Tongue (tissue), 2 donors: ENCODE measurements around the gene PIK3R6. TPM values are rescaled to one million over a fixed set of nuclear protein-coding genes. Genes with fewer than 3 reads are reported as not detected.

Experiments used
- DNase-seq: peaks from one replicate; pipeline ENCODE4 v3.0.0-alpha.2; 2015
- total RNA-seq: library from RNA; depleted of rRNA; stranded (reverse); fragments of >200 nt; gene quantifications from one replicate; pipeline ENCODE4 v1.2.3, GENCODE V29; 2014

Gene PIK3R6
- total RNA-seq, 1 donor from 2014 or later, result 1.6 TPM

GRCh38 chr17:8849311-8850041, 18.0 kb downstream of the PIK3R6 start:
- DNase-seq, result no peak

DNA sequence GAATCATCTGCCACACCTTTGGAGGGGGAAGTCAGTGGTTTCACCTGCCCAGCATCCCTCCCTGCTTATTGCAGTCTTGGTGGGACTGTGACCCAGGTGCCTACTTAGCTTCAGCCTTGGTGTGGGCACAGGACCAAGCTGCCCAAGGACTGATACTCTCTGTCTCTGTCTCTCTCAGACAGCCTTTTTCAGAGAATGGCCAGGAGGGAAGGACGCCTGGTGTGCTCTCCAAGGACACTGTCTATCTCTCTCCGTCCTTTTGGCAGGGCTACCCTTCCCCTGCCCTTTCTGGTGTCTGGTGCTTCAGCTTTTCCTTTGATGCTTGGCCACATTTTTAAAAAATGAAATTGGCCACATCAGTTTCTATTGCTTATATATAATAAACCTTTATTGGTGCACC, 19.6 kb downstream of the PIK3R6 start:
- DNase-seq, result no peak

DNA sequence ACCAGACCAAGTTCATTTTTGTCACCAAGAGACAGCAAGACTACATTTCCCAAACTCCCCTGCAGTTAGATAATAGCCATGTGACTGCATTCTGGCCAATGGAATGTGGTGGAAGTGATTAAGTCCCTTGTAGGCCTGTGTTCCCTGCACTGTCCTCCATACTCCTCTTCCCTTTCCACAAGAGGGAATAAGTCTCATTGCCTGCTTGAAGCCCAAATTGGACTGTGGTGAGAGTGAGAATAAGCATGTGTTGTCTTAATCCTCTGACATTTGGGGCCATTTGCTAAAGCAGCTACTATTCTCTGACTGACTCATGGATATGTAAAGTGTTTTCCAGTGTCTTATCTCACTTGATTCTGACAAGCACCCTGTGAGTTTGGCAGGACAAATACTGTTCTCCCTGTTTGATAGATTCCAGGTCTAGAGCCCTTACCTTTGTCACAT, 20.7 kb downstream of the PIK3R6 start:
- DNase-seq, result peak; percentile 44

DNA sequence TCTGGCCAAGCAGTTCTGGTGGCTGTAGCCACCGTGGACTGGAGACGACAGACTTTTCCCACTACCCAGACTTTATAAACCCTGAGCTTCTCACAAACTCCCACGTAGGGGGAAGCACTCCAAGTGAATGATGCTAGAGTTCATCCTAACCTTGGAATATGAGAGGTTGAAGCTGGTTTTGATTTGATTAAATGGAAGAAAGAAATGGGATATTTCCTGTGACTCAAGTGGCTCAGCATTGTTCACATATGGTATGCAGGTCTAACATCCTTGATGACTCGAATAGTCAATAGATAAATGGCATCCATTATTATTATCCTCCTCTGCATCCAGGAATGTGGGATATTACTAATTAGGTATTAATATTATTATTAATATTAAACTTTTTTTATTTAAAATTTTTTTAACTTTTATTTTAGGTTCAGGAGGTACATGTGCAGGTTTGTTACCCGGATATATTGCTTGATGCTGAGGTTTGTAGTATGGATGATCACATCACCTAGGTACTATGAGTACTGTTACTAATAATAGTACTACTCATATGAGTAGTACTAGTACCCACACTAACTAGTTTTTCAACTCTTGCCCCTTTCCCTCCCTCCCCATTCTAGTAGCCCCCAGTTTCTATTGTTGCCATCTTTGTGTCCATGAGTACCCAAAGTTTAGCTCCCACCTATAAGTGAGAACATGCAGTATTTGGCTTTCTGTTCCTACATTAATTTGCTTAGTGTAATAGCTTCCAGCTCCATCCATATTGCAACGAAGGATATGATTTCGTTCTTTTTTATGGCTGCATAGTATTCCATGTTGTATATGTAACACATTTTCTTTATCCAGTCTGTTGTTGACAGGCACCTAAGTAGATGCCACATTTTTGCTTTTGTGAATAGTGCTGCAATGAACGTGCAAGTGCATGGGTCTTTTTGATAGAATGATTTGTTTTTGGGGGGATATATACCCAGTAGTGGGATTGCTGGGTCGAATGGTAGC, 22.9 kb downstream of the PIK3R6 start:
- no peak for DNase-seq

DNA sequence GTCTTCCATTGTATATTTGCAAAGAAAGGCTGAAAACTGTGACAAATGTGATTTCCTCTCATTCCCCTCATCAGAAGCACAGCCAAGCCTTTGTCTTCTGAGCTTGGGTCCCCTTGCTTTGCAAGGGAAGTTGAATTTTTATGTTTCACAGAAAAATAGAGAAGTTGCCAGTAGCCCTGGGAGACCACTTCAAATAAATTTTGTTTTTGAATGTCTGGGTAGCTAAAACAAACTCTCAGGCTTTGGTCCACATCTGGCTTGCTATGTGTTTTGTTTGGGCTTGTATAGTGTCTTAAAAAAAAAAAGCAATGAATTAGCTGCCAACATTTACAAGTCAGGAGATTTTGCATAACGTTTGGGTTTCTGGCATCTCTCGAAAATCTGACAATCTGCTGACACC, 24.1 kb downstream of the PIK3R6 start:
- DNase-seq, result peak; percentile 48

- DNase-seq, result no peak
These were observed 25.6 kb downstream of the PIK3R6 start for GRCh38 chr17:8841844-8842243.

- no peak for DNase-seq
These were observed 28.0 kb downstream of the PIK3R6 start for GRCh38 chr17:8839410-8839935.

DNA sequence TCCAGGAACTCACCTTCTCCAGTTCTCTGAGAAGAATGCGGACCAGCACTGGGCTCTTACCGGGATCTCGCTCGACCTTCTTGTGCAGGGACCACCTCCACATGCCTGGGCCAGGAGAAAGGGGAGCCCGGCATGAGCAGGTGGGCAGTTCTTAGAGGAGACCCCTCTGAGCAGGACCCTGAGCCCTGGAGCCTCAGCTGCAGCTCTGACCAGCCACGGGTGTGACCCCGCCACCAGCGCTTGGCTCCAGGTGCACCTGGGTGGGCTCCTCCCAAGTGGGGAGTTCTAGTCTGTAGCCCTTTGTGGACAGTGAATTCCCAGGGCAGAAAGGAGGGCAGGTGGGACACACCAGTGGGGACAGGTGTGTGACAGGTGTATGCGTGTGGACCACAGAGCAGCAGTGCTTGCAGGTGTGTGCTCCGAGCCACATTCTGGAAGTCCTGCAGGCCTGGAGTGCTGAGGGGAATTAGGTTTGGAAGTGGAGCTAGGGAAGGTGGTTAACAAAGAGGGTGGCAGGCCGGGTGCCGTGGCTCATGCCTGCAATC, 28.9 kb downstream of the PIK3R6 start:
- no peak for DNase-seq

- no peak for DNase-seq
These were observed 29.9 kb downstream of the PIK3R6 start for GRCh38 chr17:8837563-8838075.

DNA sequence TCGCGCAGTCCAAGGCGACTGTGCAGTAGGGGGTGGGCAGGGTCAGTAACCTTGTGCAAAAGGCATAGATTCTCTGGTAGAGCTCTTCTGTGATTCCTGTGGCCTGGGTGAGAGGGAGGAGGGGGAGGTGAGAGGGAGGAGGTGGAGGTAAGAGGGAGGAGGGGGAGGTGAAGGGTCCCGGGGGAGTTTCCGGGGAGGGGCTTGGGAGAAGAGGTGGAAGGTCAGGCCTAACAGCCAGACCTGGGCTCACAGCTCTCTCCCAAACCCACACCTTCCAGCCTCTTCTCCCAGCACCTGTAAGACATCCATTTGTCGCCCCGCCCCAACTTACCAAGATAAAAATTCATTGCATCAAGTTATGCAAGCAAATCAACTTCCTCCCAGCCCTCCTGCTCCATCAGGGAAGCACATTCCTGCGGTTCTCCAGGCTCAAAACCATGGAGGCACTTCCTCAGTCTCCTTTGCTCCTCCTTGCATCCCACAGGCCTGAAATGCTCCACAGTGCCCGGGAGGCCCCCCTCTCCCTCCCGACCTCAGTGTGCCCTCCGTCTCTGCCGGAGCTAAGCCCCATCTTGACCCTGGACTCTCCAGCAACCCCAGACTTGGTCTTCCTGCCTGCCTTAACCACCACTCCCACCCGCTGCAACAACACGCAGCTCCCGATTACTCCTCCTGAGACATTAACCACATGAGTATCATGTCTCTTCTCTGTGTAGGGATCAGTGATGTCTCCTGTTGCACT, 30.5 kb downstream of the PIK3R6 start:
- no peak for DNase-seq

DNA sequence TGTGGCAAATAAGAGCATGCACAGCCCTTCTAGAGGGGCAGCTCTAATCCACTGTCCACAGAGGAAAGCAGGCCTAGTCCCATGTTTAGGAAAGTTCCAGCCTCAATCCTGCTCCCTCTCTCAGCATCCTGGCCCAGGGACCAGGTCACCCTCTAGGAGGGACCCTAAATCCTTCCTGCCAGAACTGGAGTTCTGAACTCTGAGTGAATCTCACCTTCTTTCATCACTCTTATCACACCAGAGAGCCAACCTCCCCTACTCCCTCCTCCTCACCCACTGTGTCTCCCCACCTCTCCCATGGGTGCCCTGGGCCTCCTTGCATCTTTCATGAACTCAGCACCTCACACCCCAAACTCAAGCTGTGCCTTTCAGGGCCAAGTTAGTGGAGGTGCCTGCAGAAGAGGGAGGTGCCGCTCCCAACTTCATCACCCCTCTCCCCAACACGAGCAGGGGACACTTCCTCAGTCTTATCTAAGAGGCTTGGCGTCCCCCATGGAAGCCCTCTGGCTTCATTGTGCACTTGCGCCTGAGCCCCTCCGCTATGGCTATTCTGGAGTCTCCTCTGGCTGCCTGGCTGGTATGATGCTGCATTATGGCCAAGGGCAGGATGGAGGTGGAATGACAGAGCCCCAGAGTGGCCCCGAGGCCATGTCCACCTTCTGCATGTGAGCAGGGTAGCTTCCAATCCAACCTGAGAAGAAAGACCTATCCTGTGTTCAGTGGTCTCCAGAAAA, 31.7 kb downstream of the PIK3R6 start:
- no peak for DNase-seq

DNA sequence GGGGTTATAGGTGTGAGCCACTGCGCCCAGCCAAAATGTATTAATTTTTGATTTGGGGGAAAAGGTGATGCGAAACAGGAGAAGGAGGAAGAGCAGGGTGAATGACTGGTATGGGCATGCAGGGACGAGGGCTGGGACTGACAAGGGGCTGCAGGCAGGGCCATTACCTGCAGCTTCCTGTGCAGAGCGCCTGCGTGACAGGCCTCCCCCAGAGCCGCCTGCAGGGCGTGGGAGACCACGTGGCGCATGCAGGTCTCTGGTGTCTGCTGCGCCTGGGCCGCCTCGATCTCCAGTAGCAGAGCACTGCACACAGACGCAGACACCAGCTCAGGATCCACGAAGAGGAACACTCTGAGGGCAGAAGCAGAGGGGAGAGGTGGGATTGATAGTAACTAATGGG, 32.4 kb downstream of the PIK3R6 start:
- no peak for DNase-seq

DNA sequence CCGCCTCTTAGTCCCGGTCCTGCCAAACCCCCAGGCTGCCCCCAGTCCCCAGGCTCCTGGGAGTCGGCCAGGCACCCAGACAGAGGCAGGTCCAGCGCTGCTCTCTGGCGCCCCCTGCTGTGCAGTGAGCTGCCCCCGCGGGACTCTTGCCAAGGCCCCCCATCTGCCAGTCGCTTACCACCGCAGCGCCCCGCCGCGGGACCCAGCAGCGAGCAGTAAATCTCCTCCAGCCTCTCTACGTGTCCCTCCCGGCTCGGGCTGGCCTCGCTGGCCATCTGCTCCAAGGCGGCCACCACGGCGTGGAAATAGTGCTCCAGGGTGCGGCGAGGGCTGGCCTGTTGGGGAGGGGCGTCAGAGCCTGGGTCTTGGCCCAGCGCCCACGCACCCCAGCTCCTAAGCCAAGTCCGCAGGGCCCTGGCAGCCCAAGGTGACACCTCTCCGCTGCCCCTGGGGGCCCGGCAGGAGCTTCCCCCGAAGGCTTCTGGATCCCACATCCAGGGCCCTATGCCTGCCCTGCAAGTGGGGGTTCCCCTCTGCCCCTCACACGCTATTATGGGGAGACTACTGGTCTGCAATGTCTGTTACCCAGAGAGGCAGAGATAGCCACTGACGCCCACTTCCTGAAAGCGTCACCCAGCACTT, 34.6 kb downstream of the PIK3R6 start:
- no peak for DNase-seq

DNA sequence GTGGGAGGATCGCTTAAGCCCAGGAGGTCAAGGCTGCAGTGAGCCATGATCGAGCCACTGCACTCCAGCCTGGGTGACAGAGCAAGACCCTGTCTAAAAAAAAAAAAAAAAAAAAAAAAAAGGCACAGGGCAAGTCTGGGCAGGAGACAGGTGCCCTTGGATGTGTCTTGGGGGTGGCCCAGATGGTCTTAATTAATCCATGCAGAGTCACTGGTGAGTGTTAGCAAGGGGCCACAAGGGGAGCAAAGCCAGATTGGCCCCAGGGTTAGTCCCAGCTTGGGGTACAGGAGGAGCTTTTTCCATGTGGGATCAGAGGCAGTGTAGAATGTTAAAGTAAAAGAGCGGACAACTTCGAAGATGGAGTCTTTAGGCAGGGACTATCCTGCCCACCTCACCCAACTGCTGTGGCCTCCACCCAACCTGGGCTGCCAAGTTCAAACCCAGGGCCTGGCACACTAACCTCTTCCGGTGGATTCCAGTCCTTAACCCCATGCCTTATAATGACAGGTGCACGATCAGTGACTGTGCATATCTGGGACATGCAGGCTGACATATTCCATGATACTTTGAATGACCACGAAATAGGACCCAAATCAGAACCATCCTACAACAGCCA, 36.1 kb downstream of the PIK3R6 start:
- no peak for DNase-seq

DNA sequence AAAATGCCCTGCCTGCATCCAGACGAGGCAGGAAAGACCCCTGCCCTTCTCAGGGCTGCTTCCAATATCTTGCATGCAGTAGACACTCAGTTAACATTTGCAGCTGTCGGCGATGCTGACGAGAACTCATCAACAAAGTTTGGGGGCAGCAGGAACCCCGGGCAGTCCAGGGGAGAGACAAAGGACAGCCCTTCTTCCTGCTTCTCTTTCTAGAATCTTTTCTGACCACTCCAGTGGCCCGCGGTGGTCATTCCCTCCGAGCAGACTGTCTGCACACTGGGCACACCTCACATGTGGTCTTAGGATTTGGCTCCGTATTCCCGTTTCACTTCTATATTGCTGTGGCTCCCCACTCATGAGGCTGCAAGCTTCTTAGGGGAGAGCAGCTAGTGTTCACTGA, 37.3 kb downstream of the PIK3R6 start:
- no peak for DNase-seq

DNA sequence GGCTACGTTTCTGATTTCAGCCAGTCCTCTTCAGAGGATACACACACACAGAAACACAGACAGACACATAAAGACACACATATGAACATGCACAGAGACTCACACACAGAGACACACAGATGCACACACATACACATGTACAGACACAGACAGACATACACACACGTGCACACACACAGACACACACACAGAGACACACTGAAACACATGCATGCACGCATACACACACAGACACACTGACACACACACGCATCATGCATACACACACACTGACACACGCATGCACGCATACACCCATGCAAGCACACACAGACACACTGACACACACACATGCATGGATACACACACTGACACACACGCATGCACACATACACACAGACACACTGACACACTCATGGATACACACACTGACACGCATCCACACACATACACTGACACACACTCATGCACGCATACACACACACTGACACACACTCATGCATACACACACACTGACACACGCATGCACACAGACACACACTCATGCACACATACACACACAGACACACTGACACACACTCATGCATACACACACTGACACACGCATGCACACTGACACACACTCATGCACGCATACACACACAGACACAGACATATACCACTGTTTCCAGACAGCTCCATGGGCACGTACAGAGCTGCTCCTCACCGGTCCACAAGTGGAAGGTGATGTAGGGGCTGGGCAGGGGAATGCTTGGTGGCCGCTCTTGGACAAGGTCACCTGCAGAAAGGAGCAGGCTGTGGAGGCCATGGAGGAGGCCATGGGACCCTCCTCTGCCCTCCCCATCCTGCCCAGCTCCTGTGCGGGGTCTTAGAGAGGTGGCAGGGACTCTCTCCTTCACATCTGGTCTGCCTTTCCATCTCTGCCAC, 38.2 kb downstream of the PIK3R6 start:
- DNase-seq, result no peak

- no peak for DNase-seq
These were observed 39.0 kb downstream of the PIK3R6 start for GRCh38 chr17:8828517-8828875.

GRCh38 chr17:8826808-8827435, 40.6 kb downstream of the PIK3R6 start:
- DNase-seq, result no peak

DNA sequence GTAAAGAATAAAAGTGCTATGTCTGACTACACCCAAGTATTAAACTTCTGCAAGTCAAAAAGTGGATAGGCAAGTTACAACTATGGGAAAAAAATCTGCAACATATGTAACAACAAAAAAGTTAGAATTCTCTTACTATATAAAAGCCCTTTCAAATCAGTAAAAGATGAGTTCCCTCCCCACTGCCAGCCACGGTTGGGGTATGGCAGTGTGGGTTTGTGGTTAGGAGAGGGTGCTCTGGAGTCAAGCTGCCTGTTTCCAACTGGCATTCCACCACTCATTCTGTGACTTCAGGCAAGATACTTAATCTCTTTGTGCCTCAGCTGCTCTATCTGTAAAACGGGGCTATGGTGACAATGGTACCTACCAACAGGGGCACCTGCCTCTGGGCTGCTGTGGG, 41.7 kb downstream of the PIK3R6 start:
- DNase-seq, result no peak
